Brain pericyte (primary cell): ENCODE data around the gene NHEJ1.

Experiments
- DNase-seq: peaks from one replicate; pipeline ENCODE4 v3.0.0-alpha.2; 2012; ENCODE audit warnings: low read depth, low spot score

NHEJ1 gene

GRCh38 chr2:219058541-219059374 lies 101.9 kb downstream of the NHEJ1 start:
- DNase-seq, result no peak

- no peak for DNase-seq
Measured at GRCh38 chr2:219057709-219058540, 102.7 kb downstream of the NHEJ1 start.

GRCh38 chr2:219056896-219057708 lies 103.5 kb downstream of the NHEJ1 start:
- DNase-seq, result no peak

- no peak for DNase-seq
Measured at GRCh38 chr2:219056176-219056895, 104.3 kb downstream of the NHEJ1 start.

- DNase-seq, result no peak
Measured at GRCh38 chr2:219054956-219055903, 105.4 kb downstream of the NHEJ1 start.

- DNase-seq, result no peak
Measured at GRCh38 chr2:219049282-219049681, 111.3 kb downstream of the NHEJ1 start.

- no peak for DNase-seq
Measured at GRCh38 chr2:219045937-219046550, 114.6 kb downstream of the NHEJ1 start.

GRCh38 chr2:219042750-219043149 lies 117.9 kb downstream of the NHEJ1 start:
- DNase-seq, result no peak

- no peak for DNase-seq
Measured at GRCh38 chr2:219042157-219042556, 118.5 kb downstream of the NHEJ1 start.

- no peak for DNase-seq
Measured at GRCh38 chr2:219041252-219041651, 119.4 kb downstream of the NHEJ1 start, which contains the start of gene CFAP65. Gene CFAP65, minus strand, starts transcription at chr2:219041516. Its CDS starts 2,468 bp downstream, at chr2:219039048.

- DNase-seq, result no peak
Measured at GRCh38 chr2:219038600-219038999, 122.0 kb downstream of the NHEJ1 start.

- no peak for DNase-seq
Measured at GRCh38 chr2:219037783-219038499, 122.7 kb downstream of the NHEJ1 start.

- DNase-seq, result no peak
Measured at GRCh38 chr2:219035942-219036341, 124.7 kb downstream of the NHEJ1 start.

GRCh38 chr2:219034823-219035222 lies 125.8 kb downstream of the NHEJ1 start:
- DNase-seq, result no peak

- no peak for DNase-seq
Measured at GRCh38 chr2:219032051-219032745, 128.4 kb downstream of the NHEJ1 start.

- no peak for DNase-seq
Measured at GRCh38 chr2:219031005-219031738, 129.4 kb downstream of the NHEJ1 start.

GRCh38 chr2:219030177-219030940 lies 130.3 kb downstream of the NHEJ1 start:
- DNase-seq, result no peak
